Astrocyte (in vitro differentiated cells and primary cell): Measurements from ENCODE around the gene LILRA2.

Experiments
- EZH2 ChIP-seq: IDR thresholded peaks from 2 replicates; pipeline ENCODE4 v1.6.1; 2012; ENCODE audit warnings: mild to moderate bottlenecking, low read length, inconsistent platforms; ENCODE audit not compliant: insufficient read depth
- TF ChIP-seq, protein P1 (sequence below): IDR thresholded peaks from 2 replicates; pipeline ENCODE4 v1.5.1; 2011; ENCODE audit warnings: low read depth, mild to moderate bottlenecking, inconsistent platforms, low read length, moderate library complexity; ENCODE audit not compliant: insufficient read depth

- TF ChIP-seq, protein P1, sequence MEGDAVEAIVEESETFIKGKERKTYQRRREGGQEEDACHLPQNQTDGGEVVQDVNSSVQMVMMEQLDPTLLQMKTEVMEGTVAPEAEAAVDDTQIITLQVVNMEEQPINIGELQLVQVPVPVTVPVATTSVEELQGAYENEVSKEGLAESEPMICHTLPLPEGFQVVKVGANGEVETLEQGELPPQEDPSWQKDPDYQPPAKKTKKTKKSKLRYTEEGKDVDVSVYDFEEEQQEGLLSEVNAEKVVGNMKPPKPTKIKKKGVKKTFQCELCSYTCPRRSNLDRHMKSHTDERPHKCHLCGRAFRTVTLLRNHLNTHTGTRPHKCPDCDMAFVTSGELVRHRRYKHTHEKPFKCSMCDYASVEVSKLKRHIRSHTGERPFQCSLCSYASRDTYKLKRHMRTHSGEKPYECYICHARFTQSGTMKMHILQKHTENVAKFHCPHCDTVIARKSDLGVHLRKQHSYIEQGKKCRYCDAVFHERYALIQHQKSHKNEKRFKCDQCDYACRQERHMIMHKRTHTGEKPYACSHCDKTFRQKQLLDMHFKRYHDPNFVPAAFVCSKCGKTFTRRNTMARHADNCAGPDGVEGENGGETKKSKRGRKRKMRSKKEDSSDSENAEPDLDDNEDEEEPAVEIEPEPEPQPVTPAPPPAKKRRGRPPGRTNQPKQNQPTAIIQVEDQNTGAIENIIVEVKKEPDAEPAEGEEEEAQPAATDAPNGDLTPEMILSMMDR, result no peak
- TF ChIP-seq EZH2, result no peak
Observed at GRCh38 chr19:54533476-54533875, 40.1 kb upstream of the LILRA2 start.
